ENCODE results near the gene BORCS5. TPM values are rescaled to one million over a fixed set of nuclear protein-coding genes. Genes with fewer than 3 reads are reported as not detected.

BORCS5 gene
- total and polyA plus RNA-seq, 12 donors: 3.6 to 30.1 (median 10.6) TPM

GRCh38 chr12:12379831-12380730, 23.2 kb downstream of the BORCS5 start:
- peak overlapping the region in 1 of 5 donors; percentile 36 for H3K27ac ChIP-seq
- TF ChIP-seq POLR2A (IDR thresholded peaks at IDR 0.05): no peak
- TF ChIP-seq CTCF (IDR thresholded peaks at IDR 0.05): no peak
- H3K4me1 ChIP-seq (replicated peaks in 1 of 2): peaks cover 0 to 9% of the 10 kb centered on the region in 2 donors
- no peaks in the 10 kb centered on the region for H3K27me3 ChIP-seq
- H3K4me3 ChIP-seq: no peak overlapping the region
- no peaks in the 10 kb centered on the region for H3K9me3 ChIP-seq (replicated peaks in 1 of 3)
- intact Hi-C loops (cut with DNase I): loop anchor here (5.0 to 10.0 kb wide), 5 partner anchors 182 to 327 kb away; partner anchors contain the start of gene DUSP16 (in 2 of the 2)
- no peak for DNase-seq
- H3K36me3 ChIP-seq (replicated peaks in 1 of 2): no peaks in the 10 kb centered on the region
- 60 to 85% (median 71%) methylated on average over 4 of the region's 4 CpGs for WGBS, 4 donors

- H3K9me3 ChIP-seq (replicated peaks in 1 of 3): no peaks in the 10 kb centered on the region
- peaks cover 0 to 9% of the 10 kb centered on the region in 2 donors for H3K4me1 ChIP-seq (replicated peaks in 1 of 2)
- no peaks in the 10 kb centered on the region for H3K27me3 ChIP-seq
- DNase-seq: no peak
- TF ChIP-seq CTCF (IDR thresholded peaks at IDR 0.05) (no peak), POLR2A (IDR thresholded peaks at IDR 0.05) (no peak)
- H3K27ac ChIP-seq: no peak overlapping the region
- intact Hi-C loops (cut with DNase I): no loop called here
- H3K36me3 ChIP-seq (replicated peaks in 1 of 2): no peaks in the 10 kb centered on the region
- 93 to 96% (median 95%) methylated on average over 6 of the region's 6 CpGs for WGBS, 4 donors
- H3K4me3 ChIP-seq: no peak overlapping the region
Observed at GRCh38 chr12:12380949-12381593, 24.2 kb downstream of the BORCS5 start.

- WGBS, 4 donors: 97 to 100% (median 99%) methylated on average over 3 of the region's 3 CpGs
- H3K9me3 ChIP-seq (replicated peaks in 1 of 3): no peaks in the 10 kb centered on the region
- TF ChIP-seq CTCF (IDR thresholded peaks at IDR 0.05) (no peak), POLR2A (IDR thresholded peaks at IDR 0.05) (no peak)
- no peak for DNase-seq
- no peak overlapping the region for H3K27ac ChIP-seq
- no peaks in the 10 kb centered on the region for H3K36me3 ChIP-seq (replicated peaks in 1 of 2)
- no peak overlapping the region for H3K4me3 ChIP-seq
- peaks cover 0 to 9% of the 10 kb centered on the region in 2 donors for H3K4me1 ChIP-seq (replicated peaks in 1 of 2)
- H3K27me3 ChIP-seq: no peaks in the 10 kb centered on the region
- intact Hi-C loops (cut with DNase I): no loop called here
Observed at GRCh38 chr12:12381982-12382381, 25.1 kb downstream of the BORCS5 start.

GRCh38 chr12:12384571-12385340, 27.9 kb downstream of the BORCS5 start:
- Histone ChIP-seq H3K27me3 (no peaks in the 10 kb centered on the region), H3K27ac (no peak overlapping the region), H3K36me3 (replicated peaks in 1 of 2) (no peaks in the 10 kb centered on the region), H3K4me1 (replicated peaks in 1 of 2) (peaks cover 0 to 12% of the 10 kb centered on the region in 2 donors), H3K9me3 (replicated peaks in 1 of 3) (no peaks in the 10 kb centered on the region), H3K4me3 (no peak overlapping the region)
- no peak for DNase-seq
- intact Hi-C loops (cut with DNase I): no loop called here
- TF ChIP-seq POLR2A (IDR thresholded peaks at IDR 0.05) (no peak), CTCF (IDR thresholded peaks at IDR 0.05) (no peak)
- WGBS, 4 donors: 77 to 82% (median 82%) methylated on average over 4 to 7 of the region's 7 CpGs
